Stimulated activated CD4-positive, alpha-beta T cell treated with anti-CD3 and anti-CD28 coated beads, Interleukin-1b, Interleukin-23, amount 100 ng/mL, for 24 hours (primary cell): ENCODE measurements around the gene TMEM233.

Experiments
- DNase-seq, 4 experiments: peaks; one replicate each; pipeline ENCODE4 v3.0.0-alpha.2; 2020; ENCODE audit warnings: low read depth in 4 of 4, low spot score in 1 of 4

Gene TMEM233

GRCh38 chr12:119679490-119679889 lies 85.9 kb downstream of the TMEM233 start:
- DNase-seq: no peak

- no peak for DNase-seq
These were observed 87.5 kb downstream of the TMEM233 start for GRCh38 chr12:119681111-119681510.

GRCh38 chr12:119681728-119682638 lies 88.4 kb downstream of the TMEM233 start:
- no peak for DNase-seq

- DNase-seq: no peak
These were observed 89.2 kb downstream of the TMEM233 start for GRCh38 chr12:119682639-119683252.

- DNase-seq: no peak
These were observed 89.8 kb downstream of the TMEM233 start for GRCh38 chr12:119683413-119683812.

- DNase-seq: no peak
These were observed 90.2 kb downstream of the TMEM233 start for GRCh38 chr12:119683816-119684215.

GRCh38 chr12:119684711-119685369 lies 91.3 kb downstream of the TMEM233 start:
- no peak for DNase-seq

GRCh38 chr12:119685375-119685774 lies 91.8 kb downstream of the TMEM233 start:
- DNase-seq: no peak

GRCh38 chr12:119686355-119686754 lies 92.8 kb downstream of the TMEM233 start:
- DNase-seq: no peak

GRCh38 chr12:119686776-119687175 lies 93.2 kb downstream of the TMEM233 start:
- DNase-seq: no peak

- DNase-seq: no peak
These were observed 93.8 kb downstream of the TMEM233 start for GRCh38 chr12:119687406-119687805.

GRCh38 chr12:119687879-119688278 lies 94.3 kb downstream of the TMEM233 start:
- DNase-seq: no peak

- DNase-seq: no peak
These were observed 96.4 kb downstream of the TMEM233 start for GRCh38 chr12:119689935-119690500.

- no peak for DNase-seq
These were observed 97.7 kb downstream of the TMEM233 start for GRCh38 chr12:119691202-119691810.

- no peak for DNase-seq
These were observed 98.8 kb downstream of the TMEM233 start for GRCh38 chr12:119692410-119692809.
